ENCODE measurements around the gene ISG15. TPM values are rescaled to one million over a fixed set of nuclear protein-coding genes. Genes with fewer than 3 reads are reported as not detected.
A peak's percentile ranks its signal among the peaks of the same experiment; 100 is the strongest.

ISG15 gene
- total and polyA plus RNA-seq, 9 of the 15 experiments (the other 6 are each of a cell fraction or from before 2014, with no cell fraction given): 0.40 to 58.3 (median 12.2) TPM

DNA sequence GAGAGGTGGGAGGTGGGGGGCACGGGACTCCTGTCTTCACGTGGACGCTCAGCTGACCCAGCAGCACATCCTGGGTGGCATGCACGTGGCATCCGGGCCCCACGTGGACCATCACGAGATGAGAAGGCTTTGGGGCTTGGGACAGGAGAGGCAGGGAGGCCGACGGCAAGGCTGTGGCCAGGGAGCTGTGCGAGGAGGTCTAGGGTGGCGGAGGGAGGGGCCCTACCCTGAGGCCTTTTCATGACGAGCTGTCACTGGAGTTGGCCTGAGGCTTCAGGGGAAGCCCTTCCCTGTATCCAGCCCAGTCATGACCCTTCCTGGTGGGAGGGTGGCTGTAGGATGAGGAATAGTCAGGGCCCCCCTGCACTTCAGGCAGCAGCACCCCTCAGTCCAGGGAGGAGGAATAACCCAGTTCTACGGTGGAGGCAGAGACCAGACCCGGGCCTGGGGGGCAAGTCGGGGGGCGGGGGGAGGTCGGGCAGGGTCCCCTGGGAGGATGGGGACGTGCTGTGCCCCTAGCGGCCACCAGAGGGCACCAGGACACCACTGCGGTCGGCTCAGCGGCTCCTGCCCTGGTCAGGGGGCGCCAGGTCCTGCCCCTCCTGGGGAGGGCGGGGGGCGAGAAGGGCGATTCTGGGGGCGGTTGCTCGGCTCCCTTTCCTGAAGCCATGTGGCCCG is 29.4 kb upstream of the ISG15 start (continued):
- peak; percentile 72; the same call in 1 of the 2 replicates for TF ChIP-seq ARID2 (IDR thresholded peaks at IDR 0.05)
- TF ChIP-seq, protein P1, sequence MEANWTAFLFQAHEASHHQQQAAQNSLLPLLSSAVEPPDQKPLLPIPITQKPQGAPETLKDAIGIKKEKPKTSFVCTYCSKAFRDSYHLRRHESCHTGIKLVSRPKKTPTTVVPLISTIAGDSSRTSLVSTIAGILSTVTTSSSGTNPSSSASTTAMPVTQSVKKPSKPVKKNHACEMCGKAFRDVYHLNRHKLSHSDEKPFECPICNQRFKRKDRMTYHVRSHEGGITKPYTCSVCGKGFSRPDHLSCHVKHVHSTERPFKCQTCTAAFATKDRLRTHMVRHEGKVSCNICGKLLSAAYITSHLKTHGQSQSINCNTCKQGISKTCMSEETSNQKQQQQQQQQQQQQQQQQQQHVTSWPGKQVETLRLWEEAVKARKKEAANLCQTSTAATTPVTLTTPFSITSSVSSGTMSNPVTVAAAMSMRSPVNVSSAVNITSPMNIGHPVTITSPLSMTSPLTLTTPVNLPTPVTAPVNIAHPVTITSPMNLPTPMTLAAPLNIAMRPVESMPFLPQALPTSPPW (CRISPR knock-in tag; IDR thresholded peaks at IDR 0.05): peak; percentile 64
- TF ChIP-seq TOE1 (IDR thresholded peaks at IDR 0.05; ENCODE audit: borderline replicate concordance): 0 out of 2 replicates have a peak, but pooled peaks have one; percentile 18
- no peak for TF ChIP-seq TOE1 (CRISPR knock-in tag; IDR thresholded peaks at IDR 0.05; ENCODE audit: borderline replicate concordance, low read depth)

DNA sequence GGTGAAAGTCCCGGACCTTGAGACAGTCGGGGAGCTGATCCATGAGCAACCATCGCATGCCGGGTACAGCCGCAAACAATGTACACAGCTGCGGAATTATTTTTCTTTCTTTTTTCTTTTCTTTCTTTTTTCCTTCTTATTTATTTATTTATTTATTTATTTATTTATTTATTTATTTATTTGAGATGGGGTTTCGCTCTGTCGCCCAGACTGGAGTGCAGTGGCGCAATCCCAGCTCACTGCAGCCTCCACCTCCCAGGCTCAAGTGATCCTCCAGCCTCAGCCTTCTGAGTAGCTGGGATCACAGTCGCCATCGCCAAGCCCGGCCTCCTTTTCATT is 28.9 kb upstream of the ISG15 start:
- Histone ChIP-seq H3K79me2 (ENCODE audit: control insufficient read depth, insufficient read depth, low read length) (no peaks in the 10 kb centered on the region), H3K4me3 (no peak overlapping the region), H3K27me3 (ENCODE audit: control insufficient read depth in 2 of 2, insufficient read depth in 2 of 2, low read length in 2 of 2) (peaks cover 43 to 48% of the 10 kb centered on the region in 2 experiments; a peak in 4 of 5 replicates), H3K27ac (ENCODE audit: extremely low read depth, low read depth, low read length) (no peak overlapping the region), H2AFZ (ENCODE audit: low read depth, low read length) (no peak overlapping the region), H4K20me1 (replicated peaks; ENCODE audit: control insufficient read depth, insufficient read depth, low read length) (peaks cover 13% of the 10 kb centered on the region), H3K9me3 (replicated peaks; ENCODE audit: control insufficient read depth, insufficient read depth, low read depth, low read length) (no peaks in the 10 kb centered on the region), H3K36me3 (ENCODE audit: control insufficient read depth, insufficient read depth, low read length) (no peaks in the 10 kb centered on the region), H3K4me2 (ENCODE audit: insufficient read depth, low read length) (no peak overlapping the region), H3K9ac (ENCODE audit: insufficient read depth in 1 of 2, low read depth in 2 of 2, low read length in 2 of 2) (no peak overlapping the region), H3K4me1 (replicated peaks in 1 of 2; ENCODE audit: control insufficient read depth in 2 of 2, insufficient read depth in 2 of 2, low read length in 2 of 2) (peaks cover 0 to 46% of the 10 kb centered on the region in 2 experiments; a peak in 2 of 5 replicates), H3K9me1 (ENCODE audit: control insufficient read depth, insufficient read depth, low read length) (no peaks in the 10 kb centered on the region)
- ATAC-seq (no peak), FAIRE-seq (no peak), DNase-seq (ENCODE audit: extremely low read depth in 1 of 4, low spot score in 3 of 4) (no peak)
- 47% methylated on average over 12 of the region's 12 CpGs for WGBS (ENCODE audit: insufficient coverage, low coverage, missing lambda C conversion rate)
- no TSS peak for BruUV-seq (replicated peaks)
- in situ Hi-C loops (cut with MboI) (loop anchor here (10.0 kb wide), 1 partner anchor 80 kb away; no protein-coding TSS in a partner anchor), intact Hi-C loops (cut with micrococcal nuclease) (loop anchor here (1.0 to 10.0 kb wide), 2 partner anchors 79 to 310 kb away; no protein-coding TSS in a partner anchor)
- TF ChIP-seq ELF2 (CRISPR knock-in tag; IDR thresholded peaks at IDR 0.05) (no peak), CEBPB (tag; IDR thresholded peaks at IDR 0.05) (peak; percentile 38; the same call in 1 of the 2 replicates), ZNF830 (CRISPR knock-in tag; IDR thresholded peaks at IDR 0.05) (no peak)
- ChIA-PET POLR2A (interaction anchor here (0.6 to 1.0 kb wide), 2 partner anchors 13 to 279 kb away, joined by 3 to 6 read pairs; no protein-coding TSS in a partner anchor), CTCF (ENCODE audit: low intra/inter-chr PET ratio) (interaction anchor here (0.6 to 2.9 kb wide), 7 partner anchors 9 to 955 kb away, joined by 3 to 27 read pairs (median 7); no protein-coding TSS in a partner anchor)
